CD4-positive, alpha-beta T cell treated with Interleukin-21 for 1 hour (primary cell): Measurements from ENCODE around the gene IL1RL2.

ENCODE experiments used
- DNase-seq: peaks from one replicate; pipeline ENCODE4 v3.0.0-alpha.2; 2020

The IL1RL2 gene

GRCh38 chr2:102186791-102187495, at the start of gene IL1RL2:
IL1RL2 (plus strand) TSS chr2:102187023; CDS start chr2:102187868, 845 bp downstream.
- no peak for DNase-seq

DNA sequence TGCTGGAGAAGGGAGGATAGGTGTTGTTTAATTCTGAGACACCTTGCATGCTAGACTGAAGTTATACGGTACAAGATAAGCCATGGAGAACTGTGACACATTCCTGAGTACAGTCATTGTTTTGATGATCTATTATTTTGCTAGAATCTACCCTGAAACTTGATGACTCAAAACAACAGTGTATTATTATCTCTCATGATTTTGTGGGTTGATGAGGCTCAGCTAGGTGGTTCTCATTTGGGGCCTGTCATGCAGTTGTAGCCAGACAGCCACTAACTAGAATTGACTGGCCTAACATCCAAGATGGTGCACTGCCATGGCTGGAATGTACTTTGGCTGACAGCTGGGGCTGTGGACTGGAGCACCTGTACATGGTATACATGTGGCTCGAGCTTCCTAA, 49.7 kb upstream of the IL1RL2 start:
- DNase-seq: no peak

- no peak for DNase-seq
Observed at GRCh38 chr2:102138331-102138730, 48.5 kb upstream of the IL1RL2 start.

DNA sequence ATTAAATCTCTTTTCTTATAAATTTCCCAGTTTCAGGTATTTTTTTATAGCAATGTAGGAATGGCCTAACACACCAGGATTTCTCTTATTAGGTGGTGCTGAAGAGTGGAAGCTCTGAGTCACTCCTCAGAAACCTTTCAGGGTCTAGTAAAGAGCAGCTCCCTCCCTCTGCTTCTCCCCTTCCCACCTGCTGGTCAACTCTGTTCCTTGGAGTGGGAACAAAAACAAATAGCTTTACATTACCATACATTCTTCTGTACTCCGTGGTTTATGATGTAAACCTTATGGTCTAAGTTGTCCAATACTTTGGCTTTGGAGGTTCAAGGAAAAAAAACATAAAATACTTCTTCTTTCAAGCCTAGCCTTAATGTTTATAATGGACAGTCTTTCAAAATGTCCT, 47.0 kb upstream of the IL1RL2 start:
- no peak for DNase-seq

DNA sequence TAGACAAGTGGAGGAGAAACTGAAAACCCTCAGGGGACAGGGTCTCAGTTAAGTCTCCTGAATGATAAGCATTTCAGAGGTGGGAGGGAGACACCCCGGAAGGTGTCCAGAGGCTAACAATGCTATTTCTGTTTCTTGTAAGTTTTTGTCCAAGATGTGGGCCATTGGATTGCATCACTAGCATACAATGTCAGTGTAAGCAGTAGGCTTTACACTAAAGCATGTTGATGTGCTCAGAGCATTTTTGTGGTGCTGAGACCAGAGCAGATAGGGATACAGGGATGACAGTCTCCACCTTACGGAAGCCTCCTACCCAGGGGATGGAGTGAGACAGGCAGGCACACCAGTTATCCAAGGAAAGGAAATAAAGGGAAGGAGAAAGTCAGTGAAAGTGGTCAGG, 46.4 kb upstream of the IL1RL2 start:
- no peak for DNase-seq

DNA sequence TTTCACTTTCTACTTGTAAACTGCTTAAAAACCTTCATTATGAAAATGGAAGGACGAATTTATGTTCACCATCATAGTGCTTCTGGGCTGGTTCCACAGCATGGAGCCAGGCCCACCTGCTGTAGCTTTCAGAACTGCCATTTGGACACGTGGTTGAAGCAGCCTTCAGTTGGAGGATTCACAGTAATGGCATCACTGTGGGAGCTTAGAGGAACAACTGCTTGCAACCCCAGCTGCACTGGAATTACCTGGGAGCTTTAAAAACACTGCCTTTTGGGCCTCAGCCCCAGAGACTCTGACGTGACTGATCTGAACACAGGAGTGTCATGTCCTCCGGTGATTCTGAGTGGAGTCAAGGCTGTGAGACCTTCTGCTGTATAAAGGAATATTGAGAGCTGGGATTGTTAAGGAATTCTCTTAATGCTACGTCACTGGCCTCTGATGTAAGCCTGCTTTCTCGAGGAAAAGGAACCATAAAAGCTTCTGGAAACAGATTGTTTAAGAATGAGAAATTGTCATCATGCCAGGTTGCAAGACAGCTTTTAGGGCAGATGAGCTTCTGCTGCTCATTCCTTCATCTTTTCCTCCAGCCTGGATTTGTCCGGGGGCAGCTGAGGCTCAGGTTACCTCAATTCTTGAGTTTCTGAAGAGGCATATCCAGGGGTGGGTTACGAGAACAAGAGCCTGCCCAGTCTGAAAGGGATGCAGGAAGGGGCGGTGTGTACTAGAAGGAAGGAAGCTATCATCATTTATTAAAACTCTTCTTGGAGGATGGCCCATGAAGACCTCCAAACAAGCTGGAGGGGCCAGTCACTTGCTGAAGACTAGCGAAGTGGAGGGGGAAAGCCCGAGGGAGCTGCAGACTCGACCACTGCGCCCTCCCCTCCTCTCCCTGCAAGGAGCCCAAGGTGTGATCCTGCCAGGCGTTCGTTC, 45.5 kb upstream of the IL1RL2 start:
- no peak for DNase-seq

GRCh38 chr2:102141970-102142828, 44.6 kb upstream of the IL1RL2 start, which contains the start of gene IL1R1:
IL1R1 (plus strand) TSS chr2:102142746; CDS start chr2:102157725, 14,979 bp downstream.
- DNase-seq: no peak

DNA sequence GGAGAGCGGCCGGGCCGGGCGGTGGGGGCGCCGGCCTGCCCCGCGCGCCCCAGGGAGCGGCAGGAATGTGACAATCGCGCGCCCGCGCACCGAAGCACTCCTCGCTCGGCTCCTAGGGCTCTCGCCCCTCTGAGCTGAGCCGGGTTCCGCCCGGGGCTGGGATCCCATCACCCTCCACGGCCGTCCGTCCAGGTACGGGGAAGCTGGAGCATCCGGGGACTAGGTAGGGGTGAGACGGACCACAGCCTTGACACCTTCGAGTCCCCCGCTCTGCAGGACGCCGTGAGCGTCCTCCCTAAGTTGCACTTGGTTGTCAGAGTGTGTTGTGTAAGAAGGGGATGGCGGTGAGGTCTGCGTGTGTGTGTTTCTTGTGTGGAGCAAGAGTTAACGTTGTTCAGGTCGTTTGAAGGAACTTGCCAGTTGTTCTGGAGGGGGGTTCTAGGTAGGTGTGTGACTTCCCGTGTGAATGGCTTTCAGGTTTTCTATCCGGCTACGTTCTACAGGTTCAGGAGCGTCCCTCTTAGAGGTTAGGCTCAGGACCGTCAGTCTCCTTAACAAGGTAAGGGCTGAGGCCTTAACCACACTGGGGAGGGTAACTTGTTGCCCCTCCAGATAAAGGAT, 43.9 kb upstream of the IL1RL2 start:
- DNase-seq: no peak

- no peak for DNase-seq
Observed at GRCh38 chr2:102143450-102143985, 43.3 kb upstream of the IL1RL2 start.

- no peak for DNase-seq
Observed at GRCh38 chr2:102144128-102144527, 42.7 kb upstream of the IL1RL2 start.

GRCh38 chr2:102145107-102145506, 41.7 kb upstream of the IL1RL2 start:
- DNase-seq: no peak

GRCh38 chr2:102145934-102146333, 40.9 kb upstream of the IL1RL2 start:
- DNase-seq: no peak

DNA sequence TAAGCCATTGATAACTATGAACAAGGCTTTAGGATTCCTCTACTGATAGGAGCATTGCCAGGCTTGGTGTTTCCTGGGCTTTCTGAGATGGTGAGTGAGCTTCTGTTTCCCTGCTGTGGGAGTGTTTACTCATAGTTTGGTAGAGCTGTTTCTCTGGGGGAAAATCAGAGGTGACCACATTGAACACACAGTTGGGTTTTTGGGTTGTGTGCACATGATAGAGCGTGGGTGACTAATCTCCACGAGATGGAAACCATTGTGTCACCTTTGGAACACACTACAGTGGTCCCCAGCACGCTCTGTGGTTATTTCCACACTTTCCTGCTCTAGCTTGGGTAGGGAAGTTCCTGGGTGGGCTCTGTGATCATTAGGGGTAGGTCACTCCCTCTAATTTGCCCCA, 38.9 kb upstream of the IL1RL2 start:
- DNase-seq: no peak

- DNase-seq: no peak
Observed at GRCh38 chr2:102149243-102149642, 37.6 kb upstream of the IL1RL2 start.

DNA sequence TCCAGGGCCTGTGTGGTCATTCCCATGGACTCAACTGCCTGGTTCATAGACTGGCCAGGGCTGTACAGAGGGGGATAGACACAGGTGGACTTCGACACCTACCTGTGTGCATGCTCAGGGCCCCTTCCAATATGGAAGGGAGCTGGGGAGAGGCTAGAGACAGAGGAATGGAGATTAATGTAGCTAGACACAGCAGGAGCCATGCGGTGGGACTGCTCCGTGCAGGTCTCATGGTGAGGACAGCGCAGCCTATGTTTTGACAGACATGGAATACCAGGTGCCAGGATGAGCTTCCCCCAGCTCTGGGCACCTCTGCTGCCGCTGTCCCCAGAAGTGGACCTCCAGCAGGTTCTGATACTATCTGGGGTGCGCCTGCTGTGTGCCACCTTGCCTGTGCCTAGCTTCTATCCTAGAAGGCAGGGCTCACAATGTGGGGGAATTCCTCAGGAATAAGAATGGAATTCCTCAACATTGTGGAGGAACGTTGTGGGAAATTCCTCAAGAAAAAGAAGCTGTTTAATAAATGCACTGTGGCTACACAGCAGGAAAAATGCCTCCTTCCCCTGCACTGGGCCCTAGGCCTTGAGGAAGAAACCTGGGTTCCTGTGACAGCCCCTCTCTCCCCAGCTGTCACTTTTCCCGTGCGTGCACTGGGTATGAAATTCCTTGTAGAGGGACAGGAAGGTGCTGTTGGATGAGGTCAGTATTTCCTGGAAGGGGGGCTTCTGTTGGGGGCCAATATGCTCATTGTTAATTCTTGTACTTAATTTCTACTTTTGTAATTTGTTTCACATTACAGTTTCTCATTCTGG, 37.0 kb upstream of the IL1RL2 start:
- DNase-seq: no peak

DNA sequence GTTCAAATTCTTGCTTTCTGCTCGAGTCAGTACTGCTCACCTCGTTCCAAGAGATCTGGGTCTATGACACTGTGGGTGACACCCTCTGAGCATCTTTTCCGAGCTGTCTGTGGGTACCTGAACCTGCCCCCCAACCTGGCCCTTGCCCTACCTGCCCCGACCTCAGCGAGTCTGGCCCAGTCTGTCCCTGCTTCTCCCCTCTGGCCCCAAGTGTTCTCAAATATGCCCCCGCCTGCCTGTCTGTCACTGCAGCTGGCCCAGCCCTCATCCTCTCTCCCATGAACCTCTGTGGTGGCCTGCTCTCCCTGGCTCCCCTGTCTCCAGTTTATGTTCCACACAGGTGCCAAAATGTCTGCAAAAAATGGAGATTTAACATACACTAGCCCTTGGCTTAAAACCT, 32.5 kb upstream of the IL1RL2 start:
- DNase-seq: no peak

GRCh38 chr2:102154946-102155702, 31.7 kb upstream of the IL1RL2 start:
- no peak for DNase-seq

DNA sequence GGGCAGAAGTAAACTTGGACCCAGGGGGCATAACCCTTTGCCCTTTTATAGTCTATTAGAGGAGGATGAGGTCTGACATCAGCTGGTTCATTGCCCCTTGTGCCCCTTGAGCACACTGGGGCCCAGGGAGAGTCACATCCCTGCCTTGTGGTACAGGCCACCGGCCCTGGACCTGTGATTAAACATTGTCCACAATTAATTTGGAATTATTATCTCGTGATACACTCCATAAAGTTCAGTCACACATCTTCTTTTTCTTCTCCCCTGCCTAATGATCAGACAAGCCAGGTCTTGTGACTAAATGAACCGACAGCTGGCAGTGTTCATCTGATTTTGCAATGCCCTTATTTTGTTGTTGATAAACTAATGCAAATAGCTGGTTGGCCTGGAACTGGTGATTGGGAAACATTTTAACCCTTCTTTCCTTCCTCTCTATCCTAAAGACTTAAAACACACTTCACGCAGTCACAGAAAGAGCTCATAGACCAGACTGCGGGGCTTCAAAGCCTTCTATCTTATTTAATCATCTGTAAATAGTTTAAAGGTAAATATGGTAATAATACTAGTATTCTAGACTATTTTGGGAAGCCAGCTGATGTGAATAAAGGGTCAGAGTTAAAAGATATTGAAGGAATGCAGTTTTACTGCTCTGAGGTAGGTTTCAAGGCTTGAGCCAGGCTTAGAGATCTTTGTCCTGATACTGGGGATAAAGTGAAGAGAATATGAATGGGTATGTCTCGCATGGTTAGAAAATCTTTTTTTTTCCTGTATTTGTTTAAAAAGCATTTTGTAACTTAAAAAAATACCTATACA, 30.9 kb upstream of the IL1RL2 start:
- no peak for DNase-seq

- no peak for DNase-seq
Observed at GRCh38 chr2:102158011-102158755, 28.6 kb upstream of the IL1RL2 start.
